ENCODE measurements around the gene SASS6. TPM values are rescaled to one million over a fixed set of nuclear protein-coding genes. Genes with fewer than 3 reads are reported as not detected.

SASS6 gene
- total and polyA plus RNA-seq, 2 donors (not counting 1 experiment from before 2014, with no cell fraction given), result 0.79 to 1.5 TPM

GRCh38 chr1:100134872-100135271 is 2.1 kb upstream of the SASS6 start:
- Histone ChIP-seq H3K27ac (ENCODE audit: insufficient read depth, low read length) (no peak overlapping the region), H3K9ac (ENCODE audit: insufficient read depth, low read length) (no peak overlapping the region), H3K27me3 (ENCODE audit: control insufficient read depth, insufficient read depth, low read length) (no peaks in the 10 kb centered on the region), H4K20me1 (ENCODE audit: control insufficient read depth, extremely low read depth, insufficient read depth, low read length) (no peaks in the 10 kb centered on the region), H3K79me2 (ENCODE audit: control insufficient read depth, insufficient read depth, low read length) (peaks cover 33% of the 10 kb centered on the region), H3K36me3 (ENCODE audit: control insufficient read depth, insufficient read depth, low read length) (no peaks in the 10 kb centered on the region), H2AFZ (ENCODE audit: low read length) (no peak overlapping the region), H3K4me2 (ENCODE audit: extremely low read depth, insufficient read depth, low read length) (no peak overlapping the region), H3K4me3 (replicated peaks in 1 of 4; ENCODE audit: control extremely low read depth in 1 of 4, insufficient read depth in 1 of 4, low read depth in 3 of 4, low read length in 4 of 4) (no peak overlapping the region), H3K4me1 (ENCODE audit: control insufficient read depth, extremely low read depth, insufficient read depth, low read length) (peaks cover 9% of the 10 kb centered on the region), H3K9me3 (ENCODE audit: control insufficient read depth, insufficient read depth, low read depth, low read length) (no peaks in the 10 kb centered on the region)
- TF ChIP-seq EZH2 (IDR thresholded peaks at IDR 0.05; ENCODE audit: low read length, missing control alignments), result no peak
- no peak for TF ChIP-seq CTCF (conservative IDR thresholded peaks at IDR 0.05 in 1 of 2, IDR thresholded peaks at IDR 0.05 in 1 of 2; ENCODE audit: low read depth in 1 of 2, low read length in 2 of 2)
- DNase-seq (ENCODE audit: low read depth in 2 of 2), result peak in 1 of 2 donors; percentile 2

GRCh38 chr1:100131623-100132022 is 1.1 kb downstream of the SASS6 start:
- DNase-seq (ENCODE audit: low read depth in 2 of 2), result no peak
- Histone ChIP-seq H3K36me3 (ENCODE audit: control insufficient read depth, insufficient read depth, low read length) (no peaks in the 10 kb centered on the region), H2AFZ (ENCODE audit: low read length) (peak overlapping the region; percentile 18), H3K27me3 (ENCODE audit: control insufficient read depth, insufficient read depth, low read length) (no peaks in the 10 kb centered on the region), H3K9ac (ENCODE audit: insufficient read depth, low read length) (no peak overlapping the region), H3K4me3 (replicated peaks in 1 of 4; ENCODE audit: control extremely low read depth in 1 of 4, insufficient read depth in 1 of 4, low read depth in 3 of 4, low read length in 4 of 4) (peak overlapping the region; percentile 82 to 89 (median 86)), H4K20me1 (ENCODE audit: control insufficient read depth, extremely low read depth, insufficient read depth, low read length) (no peaks in the 10 kb centered on the region), H3K79me2 (ENCODE audit: control insufficient read depth, insufficient read depth, low read length) (peaks cover 43% of the 10 kb centered on the region), H3K9me3 (ENCODE audit: control insufficient read depth, insufficient read depth, low read depth, low read length) (no peaks in the 10 kb centered on the region), H3K4me1 (ENCODE audit: control insufficient read depth, extremely low read depth, insufficient read depth, low read length) (peaks cover 9% of the 10 kb centered on the region), H3K27ac (ENCODE audit: insufficient read depth, low read length) (no peak overlapping the region), H3K4me2 (ENCODE audit: extremely low read depth, insufficient read depth, low read length) (peak overlapping the region; percentile 91)
- no peak for TF ChIP-seq CTCF (conservative IDR thresholded peaks at IDR 0.05 in 1 of 2, IDR thresholded peaks at IDR 0.05 in 1 of 2; ENCODE audit: low read depth in 1 of 2, low read length in 2 of 2)
- no peak for TF ChIP-seq EZH2 (IDR thresholded peaks at IDR 0.05; ENCODE audit: low read length, missing control alignments)

GRCh38 chr1:100130552-100131077 is 2.1 kb downstream of the SASS6 start:
- no peaks in the 10 kb centered on the region for H3K9me3 ChIP-seq (ENCODE audit: control insufficient read depth, insufficient read depth, low read depth, low read length)

More at GRCh38 chr1:100130552-100131077, 2.1 kb downstream of the SASS6 start:
- Histone ChIP-seq H4K20me1 (ENCODE audit: control insufficient read depth, extremely low read depth, insufficient read depth, low read length) (no peaks in the 10 kb centered on the region), H3K36me3 (ENCODE audit: control insufficient read depth, insufficient read depth, low read length) (no peaks in the 10 kb centered on the region), H3K79me2 (ENCODE audit: control insufficient read depth, insufficient read depth, low read length) (peaks cover 40% of the 10 kb centered on the region), H3K27ac (ENCODE audit: insufficient read depth, low read length) (no peak overlapping the region), H3K27me3 (ENCODE audit: control insufficient read depth, insufficient read depth, low read length) (no peaks in the 10 kb centered on the region), H3K4me1 (ENCODE audit: control insufficient read depth, extremely low read depth, insufficient read depth, low read length) (peaks cover 9% of the 10 kb centered on the region), H3K4me2 (ENCODE audit: extremely low read depth, insufficient read depth, low read length) (peak overlapping the region; percentile 41), H3K9ac (ENCODE audit: insufficient read depth, low read length) (no peak overlapping the region), H3K4me3 (replicated peaks in 1 of 4; ENCODE audit: control extremely low read depth in 1 of 4, insufficient read depth in 1 of 4, low read depth in 3 of 4, low read length in 4 of 4) (no peak overlapping the region), H2AFZ (ENCODE audit: low read length) (no peak overlapping the region)
- peak in 1 of 2 donors; percentile 48 for DNase-seq (ENCODE audit: low read depth in 2 of 2)
- TF ChIP-seq EZH2 (IDR thresholded peaks at IDR 0.05; ENCODE audit: low read length, missing control alignments) (no peak), CTCF (conservative IDR thresholded peaks at IDR 0.05 in 1 of 2, IDR thresholded peaks at IDR 0.05 in 1 of 2; ENCODE audit: low read depth in 1 of 2, low read length in 2 of 2) (no peak)

All from fibroblast of lung (primary cell).